BLaER1 (cell line): ENCODE data around the gene NR1H2.
"Not testable (repeated sequence)": the region's sequence is repeated elsewhere in the genome, so short reads cannot be mapped to it uniquely, and the experiment has no call there.

Experiments
- H3K27ac ChIP-seq: shearing (Covaris generic); formaldehyde crosslinking; 2 replicates; pipeline ENCODE4 v1.8.1; 2022
- H3K27me3 ChIP-seq: shearing (Covaris generic); formaldehyde crosslinking; 2 replicates; pipeline ENCODE4 v1.8.1; 2022
- H3K36me3 ChIP-seq: shearing (Covaris generic); formaldehyde crosslinking; 2 replicates; pipeline ENCODE4 v1.8.1; 2022
- H3K4me1 ChIP-seq: shearing (Covaris generic); formaldehyde crosslinking; 2 replicates; pipeline ENCODE4 v1.8.1; 2022
- H3K4me2 ChIP-seq: shearing (Covaris generic); formaldehyde crosslinking; 2 replicates; pipeline ENCODE4 v1.8.1; 2022
- H3K4me3 ChIP-seq: shearing (Covaris generic); formaldehyde crosslinking; 2 replicates; pipeline ENCODE4 v1.8.1; 2022
- H3K9ac ChIP-seq: shearing (Covaris generic); formaldehyde crosslinking; 2 replicates; pipeline ENCODE4 v1.8.1; 2022
- H3K9me3 ChIP-seq: shearing (Covaris generic); formaldehyde crosslinking; 2 replicates; pipeline ENCODE4 v1.8.1; 2022
- H4K20me1 ChIP-seq: shearing (Covaris generic); formaldehyde crosslinking; 2 replicates; pipeline ENCODE4 v1.8.1; 2022
- Cebpa-rat ChIP-seq: shearing (Covaris generic); IDR thresholded peaks from 2 replicates; pipeline ENCODE4 v1.8.1; 2022

NR1H2 gene

GRCh38 chr19:50384685-50385535 is 8.7 kb downstream of the NR1H2 start:
- Histone ChIP-seq H3K9ac (peak overlapping the region; percentile 82), H3K36me3 (peaks cover 77% of the 10 kb centered on the region), H4K20me1 (peaks cover 59% of the 10 kb centered on the region), H3K4me1 (peaks cover 34% of the 10 kb centered on the region), H3K9me3 (peaks cover 7% of the 10 kb centered on the region), H3K4me2 (peak overlapping the region; percentile 90), H3K4me3 (peak overlapping the region; percentile 72), H3K27me3 (no peaks in the 10 kb centered on the region), H3K27ac (peak overlapping the region; percentile 85)
- no peak for TF ChIP-seq Cebpa-rat

GRCh38 chr19:50387176-50387867 is 11.1 kb downstream of the NR1H2 start:
- no peak overlapping the region for H3K4me2 ChIP-seq
- no peak overlapping the region for H3K27ac ChIP-seq
- no peak overlapping the region for H3K4me3 ChIP-seq
- H4K20me1 ChIP-seq: peaks cover 49% of the 10 kb centered on the region
- peaks cover 74% of the 10 kb centered on the region for H3K36me3 ChIP-seq
- no peaks in the 10 kb centered on the region for H3K27me3 ChIP-seq
- no peak for TF ChIP-seq Cebpa-rat
- peak overlapping the region; percentile 8; the same call in 1 of the 2 replicates for H3K9ac ChIP-seq
- H3K4me1 ChIP-seq: peaks cover 34% of the 10 kb centered on the region
- peaks cover 30% of the 10 kb centered on the region for H3K9me3 ChIP-seq

GRCh38 chr19:50387868-50388245 is 11.6 kb downstream of the NR1H2 start:
- Histone ChIP-seq H3K36me3 (peaks cover 74% of the 10 kb centered on the region), H4K20me1 (peaks cover 55% of the 10 kb centered on the region), H3K27ac (no peak overlapping the region), H3K4me1 (peaks cover 34% of the 10 kb centered on the region), H3K4me3 (no peak overlapping the region), H3K9me3 (peaks cover 35% of the 10 kb centered on the region), H3K27me3 (no peaks in the 10 kb centered on the region), H3K4me2 (no peak overlapping the region), H3K9ac (peak overlapping the region; percentile 8; the same call in 1 of the 2 replicates)
- TF ChIP-seq Cebpa-rat: no peak

GRCh38 chr19:50390295-50390694 is 14.0 kb downstream of the NR1H2 start:
- H3K9ac ChIP-seq, H3K4me2 ChIP-seq, H3K4me3 ChIP-seq, H3K27ac ChIP-seq, H3K27me3 ChIP-seq: not testable (repeated sequence)
- peaks cover 64% of the 10 kb centered on the region for H4K20me1 ChIP-seq
- H3K36me3 ChIP-seq: peaks cover 91% of the 10 kb centered on the region
- H3K4me1 ChIP-seq: peaks cover 20% of the 10 kb centered on the region
- peaks cover 35% of the 10 kb centered on the region for H3K9me3 ChIP-seq

- H3K27ac ChIP-seq, H3K4me2 ChIP-seq, H3K4me3 ChIP-seq, H3K9ac ChIP-seq, H3K27me3 ChIP-seq: not testable (repeated sequence)
- H3K4me1 ChIP-seq: peaks cover 14% of the 10 kb centered on the region
- peaks cover 58% of the 10 kb centered on the region for H4K20me1 ChIP-seq
- H3K9me3 ChIP-seq: peaks cover 35% of the 10 kb centered on the region
- peaks cover 91% of the 10 kb centered on the region for H3K36me3 ChIP-seq
These were observed 14.7 kb downstream of the NR1H2 start for GRCh38 chr19:50390952-50391351.

- Histone ChIP-seq H3K27ac (no peak overlapping the region), H3K4me1 (no peaks in the 10 kb centered on the region), H3K36me3 (peaks cover 84% of the 10 kb centered on the region), H4K20me1 (peaks cover 44% of the 10 kb centered on the region), H3K9me3 (peaks cover 35% of the 10 kb centered on the region), H3K4me3 (no peak overlapping the region), H3K9ac (no peak overlapping the region), H3K4me2 (no peak overlapping the region), H3K27me3 (no peaks in the 10 kb centered on the region)
- no peak for TF ChIP-seq Cebpa-rat
These were observed 16.5 kb downstream of the NR1H2 start for GRCh38 chr19:50392759-50393158.

GRCh38 chr19:50393589-50393988 is 17.3 kb downstream of the NR1H2 start:
- Histone ChIP-seq H3K4me2 (no peak overlapping the region), H3K27ac (no peak overlapping the region), H3K9me3 (peaks cover 35% of the 10 kb centered on the region), H3K27me3 (no peaks in the 10 kb centered on the region), H3K4me1 (no peaks in the 10 kb centered on the region), H3K9ac (no peak overlapping the region), H3K36me3 (peaks cover 84% of the 10 kb centered on the region), H3K4me3 (no peak overlapping the region), H4K20me1 (peaks cover 42% of the 10 kb centered on the region)
- TF ChIP-seq Cebpa-rat: no peak

GRCh38 chr19:50394017-50394416 is 17.8 kb downstream of the NR1H2 start:
- Histone ChIP-seq H3K9ac (no peak overlapping the region), H3K36me3 (peaks cover 84% of the 10 kb centered on the region), H3K27me3 (no peaks in the 10 kb centered on the region), H3K4me1 (no peaks in the 10 kb centered on the region), H3K9me3 (peaks cover 35% of the 10 kb centered on the region), H3K4me2 (no peak overlapping the region), H3K27ac (no peak overlapping the region), H3K4me3 (no peak overlapping the region), H4K20me1 (peaks cover 42% of the 10 kb centered on the region)
- no peak for TF ChIP-seq Cebpa-rat

- no peak for TF ChIP-seq Cebpa-rat
- H4K20me1 ChIP-seq: peaks cover 33% of the 10 kb centered on the region
- H3K27ac ChIP-seq: no peak overlapping the region
- no peak overlapping the region for H3K4me3 ChIP-seq
- H3K27me3 ChIP-seq: no peaks in the 10 kb centered on the region
- no peaks in the 10 kb centered on the region for H3K9me3 ChIP-seq
- H3K4me1 ChIP-seq: no peaks in the 10 kb centered on the region
- H3K9ac ChIP-seq: no peak overlapping the region
- peaks cover 84% of the 10 kb centered on the region for H3K36me3 ChIP-seq
- H3K4me2 ChIP-seq: no peak overlapping the region
These were observed 22.6 kb downstream of the NR1H2 start for GRCh38 chr19:50398675-50399367.

- H3K27ac ChIP-seq: 0 out of 2 replicates have a peak overlapping the region, but pooled peaks have one; percentile 22
- H3K4me1 ChIP-seq: no peaks in the 10 kb centered on the region
- TF ChIP-seq Cebpa-rat: no peak
- H3K4me3 ChIP-seq: no peak overlapping the region
- H3K27me3 ChIP-seq: no peaks in the 10 kb centered on the region
- H3K36me3 ChIP-seq: peaks cover 84% of the 10 kb centered on the region
- H3K9me3 ChIP-seq: no peaks in the 10 kb centered on the region
- H4K20me1 ChIP-seq: peaks cover 29% of the 10 kb centered on the region
- H3K9ac ChIP-seq: no peak overlapping the region
- no peak overlapping the region for H3K4me2 ChIP-seq
These were observed 23.1 kb downstream of the NR1H2 start for GRCh38 chr19:50399368-50399745.
